MM.1S (cell line): Measurements from ENCODE around the gene HEXIM2.
"Not testable (repeated sequence)": the region's sequence is repeated elsewhere in the genome, so short reads cannot be mapped to it uniquely, and the experiment has no call there.

ENCODE experiments used
- DNase-seq: peaks from one replicate; pipeline ENCODE4 v3.0.0-alpha.2; 2015
- H2AFZ ChIP-seq: fragments of 300-600 bp; sonication (generic); 2 replicates; pipeline ENCODE4 v1.6.0; 2016; ENCODE audit warnings: antibody characterized with exemption, low read length
- H3F3A ChIP-seq: fragments of 300-600 bp; sonication (generic); 2 replicates; pipeline ENCODE4 v1.6.1; 2016; ENCODE audit warnings: mild to moderate bottlenecking, antibody characterized with exemption, low read length, moderate library complexity, mixed read lengths; ENCODE audit not compliant: insufficient read depth
- H3K27ac ChIP-seq: fragments of 300-600 bp; sonication (generic); 2 replicates; pipeline ENCODE4 v1.5.1; 2016; ENCODE audit warnings: mild to moderate bottlenecking, low read length
- H3K27me3 ChIP-seq: fragments of 300-600 bp; sonication (generic); replicated peaks from 2 replicates; pipeline ENCODE4 v1.6.0; 2016; ENCODE audit warnings: low read length; ENCODE audit not compliant: insufficient read depth
- H3K36me3 ChIP-seq: fragments of 300-600 bp; sonication (generic); replicated peaks from 2 replicates; pipeline ENCODE4 v1.6.1; 2016; ENCODE audit warnings: mild to moderate bottlenecking, low read length, mixed read lengths; ENCODE audit not compliant: insufficient read depth
- H3K4me1 ChIP-seq: fragments of 300-600 bp; sonication (generic); 2 replicates; pipeline ENCODE4 v1.6.1; 2016; ENCODE audit warnings: low read length, mixed read lengths
- H3K4me2 ChIP-seq: fragments of 300-600 bp; sonication (generic); 2 replicates; pipeline ENCODE4 v1.6.0; 2016; ENCODE audit warnings: low read depth, low read length
- H3K4me3 ChIP-seq: fragments of 300-600 bp; sonication (generic); 2 replicates; pipeline ENCODE4 v1.5.1; 2016; ENCODE audit warnings: low read length, mixed read lengths
- H3K79me2 ChIP-seq: fragments of 300-600 bp; sonication (generic); 2 replicates; pipeline ENCODE4 v1.6.1; 2016; ENCODE audit warnings: mixed run types, low read length, mixed read lengths
- H3K9ac ChIP-seq: fragments of 300-600 bp; sonication (generic); 2 replicates; pipeline ENCODE4 v1.6.1; 2016; ENCODE audit warnings: low read length, mixed read lengths
- H3K9me2 ChIP-seq: fragments of 300-600 bp; sonication (generic); replicated peaks from 2 replicates; pipeline ENCODE4 v1.6.1; 2016; ENCODE audit warnings: mild to moderate bottlenecking, low read length, mixed read lengths; ENCODE audit not compliant: insufficient read depth
- H3K9me3 ChIP-seq: fragments of 300-600 bp; sonication (generic); replicated peaks from 2 replicates; pipeline ENCODE4 v1.6.1; 2016; ENCODE audit warnings: mild to moderate bottlenecking, low read length, mixed read lengths; ENCODE audit not compliant: insufficient read depth
- H4K20me1 ChIP-seq: fragments of 300-600 bp; sonication (generic); 2 replicates; pipeline ENCODE4 v1.6.1; 2016; ENCODE audit warnings: mild to moderate bottlenecking, low read length, moderate library complexity, mixed read lengths; ENCODE audit not compliant: insufficient read depth
- EZH2 ChIP-seq: fragments of 300-600 bp; sonication (generic); optimal IDR thresholded peaks from 2 replicates; pipeline ENCODE3; 2017; ENCODE audit warnings: low read depth, mild to moderate bottlenecking, antibody characterized with exemption, low read length, mixed read lengths
- EZH2phosphoT487 ChIP-seq: fragments of 300-600 bp; sonication (generic); IDR thresholded peaks from 2 replicates; pipeline ENCODE4 v1.6.1; 2018; ENCODE audit warnings: antibody characterized with exemption, low read length
- TF ChIP-seq, protein P1 (sequence below): fragments of 300-600 bp; sonication (generic); IDR thresholded peaks from 2 replicates; pipeline ENCODE4 v1.5.1; 2016; ENCODE audit warnings: antibody characterized with exemption, low read length, mixed read lengths

HEXIM2 gene

GRCh38 chr17:45121055-45121454 is 40.6 kb upstream of the HEXIM2 start:
- TF ChIP-seq, protein P1, sequence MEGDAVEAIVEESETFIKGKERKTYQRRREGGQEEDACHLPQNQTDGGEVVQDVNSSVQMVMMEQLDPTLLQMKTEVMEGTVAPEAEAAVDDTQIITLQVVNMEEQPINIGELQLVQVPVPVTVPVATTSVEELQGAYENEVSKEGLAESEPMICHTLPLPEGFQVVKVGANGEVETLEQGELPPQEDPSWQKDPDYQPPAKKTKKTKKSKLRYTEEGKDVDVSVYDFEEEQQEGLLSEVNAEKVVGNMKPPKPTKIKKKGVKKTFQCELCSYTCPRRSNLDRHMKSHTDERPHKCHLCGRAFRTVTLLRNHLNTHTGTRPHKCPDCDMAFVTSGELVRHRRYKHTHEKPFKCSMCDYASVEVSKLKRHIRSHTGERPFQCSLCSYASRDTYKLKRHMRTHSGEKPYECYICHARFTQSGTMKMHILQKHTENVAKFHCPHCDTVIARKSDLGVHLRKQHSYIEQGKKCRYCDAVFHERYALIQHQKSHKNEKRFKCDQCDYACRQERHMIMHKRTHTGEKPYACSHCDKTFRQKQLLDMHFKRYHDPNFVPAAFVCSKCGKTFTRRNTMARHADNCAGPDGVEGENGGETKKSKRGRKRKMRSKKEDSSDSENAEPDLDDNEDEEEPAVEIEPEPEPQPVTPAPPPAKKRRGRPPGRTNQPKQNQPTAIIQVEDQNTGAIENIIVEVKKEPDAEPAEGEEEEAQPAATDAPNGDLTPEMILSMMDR = no peak
- no peak for TF ChIP-seq EZH2phosphoT487
- no peak for TF ChIP-seq EZH2
- no peak overlapping the region for H2AFZ ChIP-seq
- peaks cover 6% of the 10 kb centered on the region for H3K27me3 ChIP-seq
- H3K4me3 ChIP-seq = no peak overlapping the region
- no peaks in the 10 kb centered on the region for H3K79me2 ChIP-seq
- H3K9ac ChIP-seq = no peak overlapping the region
- H3K36me3 ChIP-seq = no peaks in the 10 kb centered on the region
- no peak overlapping the region for H3K4me2 ChIP-seq
- H3K27ac ChIP-seq = no peak overlapping the region
- H4K20me1 ChIP-seq = no peaks in the 10 kb centered on the region
- no peak for DNase-seq
- H3K9me2 ChIP-seq = no peaks in the 10 kb centered on the region
- no peaks in the 10 kb centered on the region for H3F3A ChIP-seq
- no peaks in the 10 kb centered on the region for H3K9me3 ChIP-seq
- H3K4me1 ChIP-seq = no peaks in the 10 kb centered on the region

DNA sequence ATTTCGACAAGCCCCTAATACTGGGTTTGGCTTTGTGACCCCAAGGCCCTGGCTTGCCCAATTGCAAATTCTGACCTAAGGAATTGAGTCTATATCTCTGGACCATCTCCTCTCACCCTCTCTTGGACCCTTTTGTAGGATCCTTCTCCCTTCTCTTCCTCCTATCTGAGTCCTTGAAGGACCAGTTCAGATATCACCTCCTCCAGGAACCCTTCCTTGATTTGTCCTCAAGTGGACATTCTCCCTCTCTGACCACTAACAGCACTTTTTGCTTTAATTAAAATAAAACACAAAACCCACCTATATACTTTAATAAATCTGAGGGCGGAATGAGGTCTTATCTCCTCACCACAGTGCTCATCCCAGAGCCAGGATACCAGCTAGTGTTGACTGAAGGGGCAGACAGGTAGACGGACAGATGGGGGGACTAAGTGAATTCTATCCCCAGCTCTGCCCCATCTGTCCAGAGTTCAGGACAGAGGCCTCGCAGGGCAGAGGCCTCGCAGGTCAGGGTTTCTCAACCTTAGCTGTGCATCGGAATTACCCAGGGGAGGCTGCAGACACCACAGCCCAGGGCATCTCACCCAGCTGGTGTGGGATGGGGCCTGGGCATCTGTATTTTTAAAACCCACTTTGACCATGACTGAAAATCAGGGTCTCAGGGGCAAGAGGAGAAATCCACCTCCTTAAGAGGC is 38.5 kb upstream of the HEXIM2 start:
- DNase-seq = no peak
- H3K36me3 ChIP-seq = no peaks in the 10 kb centered on the region
- no peaks in the 10 kb centered on the region for H3K9me3 ChIP-seq
- H3K79me2 ChIP-seq = no peaks in the 10 kb centered on the region
- H3K9me2 ChIP-seq = no peaks in the 10 kb centered on the region
- no peak overlapping the region for H3K4me3 ChIP-seq
- no peaks in the 10 kb centered on the region for H4K20me1 ChIP-seq
- H3F3A ChIP-seq = no peaks in the 10 kb centered on the region
- no peaks in the 10 kb centered on the region for H3K4me1 ChIP-seq
- no peak overlapping the region for H3K27ac ChIP-seq
- 0 out of 2 replicates have a peak, but pooled peaks cover 6% of the 10 kb centered on the region for H3K27me3 ChIP-seq
- no peak overlapping the region for H3K9ac ChIP-seq
- no peak overlapping the region for H2AFZ ChIP-seq
- TF ChIP-seq EZH2 (no peak), EZH2phosphoT487 (no peak)
- H3K4me2 ChIP-seq = no peak overlapping the region

GRCh38 chr17:45123930-45124796 is 37.5 kb upstream of the HEXIM2 start:
- no peak overlapping the region for H3K4me2 ChIP-seq
- 0 out of 2 replicates have a peak, but pooled peaks cover 6% of the 10 kb centered on the region for H3K27me3 ChIP-seq
- H3K36me3 ChIP-seq = no peaks in the 10 kb centered on the region
- no peaks in the 10 kb centered on the region for H3K9me2 ChIP-seq
- no peak for DNase-seq
- H2AFZ ChIP-seq = no peak overlapping the region
- no peak overlapping the region for H3K9ac ChIP-seq
- no peaks in the 10 kb centered on the region for H3F3A ChIP-seq
- H3K4me1 ChIP-seq = no peaks in the 10 kb centered on the region
- no peaks in the 10 kb centered on the region for H3K9me3 ChIP-seq
- H3K79me2 ChIP-seq = no peaks in the 10 kb centered on the region
- no peak for TF ChIP-seq EZH2phosphoT487
- TF ChIP-seq EZH2 = no peak
- TF ChIP-seq, protein P1 = no peak
- H3K27ac ChIP-seq = no peak overlapping the region
- H4K20me1 ChIP-seq = no peaks in the 10 kb centered on the region
- no peak overlapping the region for H3K4me3 ChIP-seq

GRCh38 chr17:45124797-45125122 is 36.9 kb upstream of the HEXIM2 start:
- not testable (repeated sequence) for H3K4me2 ChIP-seq, H3K9ac ChIP-seq

More at GRCh38 chr17:45124797-45125122, 36.9 kb upstream of the HEXIM2 start:
- not testable (repeated sequence) for H3K4me3 ChIP-seq, H3K9me3 ChIP-seq, H3K36me3 ChIP-seq, DNase-seq, H3K27ac ChIP-seq, H4K20me1 ChIP-seq, H3K4me1 ChIP-seq, H2AFZ ChIP-seq, H3K9me2 ChIP-seq, H3K27me3 ChIP-seq, H3K79me2 ChIP-seq, H3F3A ChIP-seq
